Measurements from ENCODE around the gene ST6GALNAC2. TPM values are rescaled to one million over a fixed set of nuclear protein-coding genes. Genes with fewer than 3 reads are reported as not detected.

Gene ST6GALNAC2
- polyA plus RNA-seq, 1 donor (not counting 4 experiments of a cell fraction or from before 2014, with no cell fraction given) = 45.8 TPM

- FAIRE-seq (no peak), DNase-seq (ENCODE audit: low read depth, low spot score) (no peak)
- Histone ChIP-seq H4K20me1 (ENCODE audit: control insufficient read depth, extremely low read depth, insufficient read depth, low read length) (peaks cover 13% of the 10 kb centered on the region), H2AFZ (ENCODE audit: control insufficient read depth, low read length) (no peak overlapping the region), H3K4me1 (ENCODE audit: control insufficient read depth, extremely low read depth, insufficient read depth, low read length) (peaks cover 5% of the 10 kb centered on the region), H3K4me3 (ENCODE audit: control insufficient read depth in 2 of 3, extremely low read depth in 1 of 3, insufficient read depth in 2 of 3, low read depth in 1 of 3, low read length in 3 of 3) (no peak overlapping the region), H3K36me3 (ENCODE audit: control insufficient read depth in 2 of 2, extremely low read depth in 1 of 2, insufficient read depth in 2 of 2, low read length in 2 of 2) (peaks cover 17 to 23% of the 10 kb centered on the region in 2 experiments), H3K9ac (ENCODE audit: control insufficient read depth, extremely low read depth, insufficient read depth, low read length) (no peak overlapping the region), H3K27ac (ENCODE audit: control insufficient read depth, insufficient read depth, low read length) (no peak overlapping the region), H3K9me3 (ENCODE audit: control insufficient read depth, low read depth, low read length) (no peaks in the 10 kb centered on the region), H3K79me2 (ENCODE audit: control insufficient read depth, insufficient read depth, low read length) (peaks cover 2% of the 10 kb centered on the region), H3K27me3 (ENCODE audit: control insufficient read depth, extremely low read depth, insufficient read depth, low read length) (no peaks in the 10 kb centered on the region), H3K9me1 (ENCODE audit: control insufficient read depth, extremely low read depth, insufficient read depth, low read length) (peaks cover 4% of the 10 kb centered on the region), H3K4me2 (ENCODE audit: control insufficient read depth, extremely low read depth, insufficient read depth, low read depth, low read length) (no peak overlapping the region)
- dilution Hi-C loops (cut with MboI; ENCODE audit: extremely low pct_ligation_motif_present, low sequenced_read_pairs) = no loop called here
- TF ChIP-seq CTCF (optimal IDR thresholded peaks at IDR 0.05 in 1 of 3, IDR thresholded peaks at IDR 0.05 in 1 of 3, conservative IDR thresholded peaks at IDR 0.05 in 1 of 3; ENCODE audit: extremely low read depth in 1 of 3, insufficient read depth in 2 of 3, low read length in 3 of 3) (no peak), EZH2 (IDR thresholded peaks at IDR 0.05; ENCODE audit: low read length) (no peak)
These were observed 15.2 kb downstream of the ST6GALNAC2 start for GRCh38 chr17:76570457-76570856.

DNA sequence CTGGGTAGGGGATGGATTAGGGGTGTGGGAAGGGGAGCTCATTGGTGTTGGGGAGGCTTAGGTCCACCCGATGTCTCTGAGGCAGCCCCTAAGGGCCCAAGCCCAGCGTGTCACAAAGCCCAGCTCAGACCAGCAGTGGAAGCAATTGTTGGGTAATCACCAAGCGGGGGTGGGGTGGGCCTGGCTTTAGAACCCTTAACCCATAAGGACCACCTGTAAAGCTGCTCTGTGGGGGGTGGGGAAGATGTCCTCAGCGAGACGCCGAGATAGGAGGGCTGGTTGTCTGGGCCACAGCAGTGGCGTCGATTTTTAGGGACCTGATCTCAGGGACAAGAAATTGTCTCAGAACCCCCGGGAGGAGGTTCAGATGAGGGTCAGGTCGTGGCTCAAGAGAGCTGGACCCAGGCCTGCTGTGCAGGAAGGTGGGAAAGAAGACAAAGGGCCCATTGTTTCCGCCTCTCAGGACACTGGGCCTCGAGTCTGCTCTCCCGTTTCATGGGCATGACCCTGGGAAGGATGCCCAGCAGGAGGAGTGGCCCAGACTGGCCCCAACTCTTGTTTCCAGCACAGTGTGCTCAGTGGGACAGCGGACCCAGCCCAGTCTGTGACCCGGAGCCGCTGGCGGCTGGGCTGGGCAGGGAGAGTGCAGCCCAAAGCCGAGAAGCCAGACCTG, 15.9 kb downstream of the ST6GALNAC2 start:
- H3K4me3 ChIP-seq (ENCODE audit: control insufficient read depth in 2 of 3, extremely low read depth in 1 of 3, insufficient read depth in 2 of 3, low read depth in 1 of 3, low read length in 3 of 3) = no peak overlapping the region
- no peak overlapping the region for H2AFZ ChIP-seq (ENCODE audit: control insufficient read depth, low read length)
- H3K9me1 ChIP-seq (ENCODE audit: control insufficient read depth, extremely low read depth, insufficient read depth, low read length) = peaks cover 4% of the 10 kb centered on the region
- no peak overlapping the region for H3K4me2 ChIP-seq (ENCODE audit: control insufficient read depth, extremely low read depth, insufficient read depth, low read depth, low read length)
- no peaks in the 10 kb centered on the region for H3K27me3 ChIP-seq (ENCODE audit: control insufficient read depth, extremely low read depth, insufficient read depth, low read length)
- DNase-seq (ENCODE audit: low read depth, low spot score) = no peak
- TF ChIP-seq CTCF (optimal IDR thresholded peaks at IDR 0.05 in 1 of 3, IDR thresholded peaks at IDR 0.05 in 1 of 3, conservative IDR thresholded peaks at IDR 0.05 in 1 of 3; ENCODE audit: extremely low read depth in 1 of 3, insufficient read depth in 2 of 3, low read length in 3 of 3) (no peak), EZH2 (IDR thresholded peaks at IDR 0.05; ENCODE audit: low read length) (no peak)
- H3K79me2 ChIP-seq (ENCODE audit: control insufficient read depth, insufficient read depth, low read length) = peaks cover 2% of the 10 kb centered on the region
- peaks cover 14 to 26% of the 10 kb centered on the region in 2 experiments for H3K36me3 ChIP-seq (ENCODE audit: control insufficient read depth in 2 of 2, extremely low read depth in 1 of 2, insufficient read depth in 2 of 2, low read length in 2 of 2)
- no peak overlapping the region for H3K9ac ChIP-seq (ENCODE audit: control insufficient read depth, extremely low read depth, insufficient read depth, low read length)
- FAIRE-seq = no peak
- no peaks in the 10 kb centered on the region for H3K9me3 ChIP-seq (ENCODE audit: control insufficient read depth, low read depth, low read length)
- dilution Hi-C loops (cut with MboI; ENCODE audit: extremely low pct_ligation_motif_present, low sequenced_read_pairs) = no loop called here
- H3K4me1 ChIP-seq (ENCODE audit: control insufficient read depth, extremely low read depth, insufficient read depth, low read length) = peaks cover 8% of the 10 kb centered on the region
- H4K20me1 ChIP-seq (ENCODE audit: control insufficient read depth, extremely low read depth, insufficient read depth, low read length) = peaks cover 13% of the 10 kb centered on the region
- no peak overlapping the region for H3K27ac ChIP-seq (ENCODE audit: control insufficient read depth, insufficient read depth, low read length)
